ENCODE results near the gene FBXL3. TPM values are rescaled to one million over a fixed set of nuclear protein-coding genes. Genes with fewer than 3 reads are reported as not detected.
A peak's percentile ranks its signal among the peaks of the same experiment; 100 is the strongest.

The FBXL3 gene
- total and polyA plus RNA-seq, 2 donors (not counting 1 experiment from before 2014, with no cell fraction given), result 20.5 to 78.0 TPM

- Histone ChIP-seq H3K27ac (ENCODE audit: low read length in 2 of 2) (peak overlapping the region in 1 of 2 donors; percentile 28), H4K20me1 (ENCODE audit: control insufficient read depth, insufficient read depth, low read length, poor library complexity, severe bottlenecking) (peaks cover 73% of the 10 kb centered on the region), H2AFZ (ENCODE audit: insufficient read depth, low read depth, low read length, poor library complexity, severe bottlenecking) (no peak overlapping the region), H3K4me2 (replicated peaks; ENCODE audit: low read depth, low read length, poor library complexity, severe bottlenecking) (peak overlapping the region; percentile 9), H3K36me3 (replicated peaks in 1 of 2; ENCODE audit: control extremely low read depth in 1 of 2, control insufficient read depth in 1 of 2, extremely low read depth in 1 of 2, insufficient read depth in 2 of 2, low read length in 1 of 2) (peaks cover 2 to 47% of the 10 kb centered on the region in 2 experiments), H3K9ac (ENCODE audit: low read length) (no peak overlapping the region), H3K4me1 (ENCODE audit: control insufficient read depth in 2 of 2, insufficient read depth in 2 of 2, low read length in 2 of 2) (peaks cover 21 to 45% of the 10 kb centered on the region in 2 donors), H3K4me3 (ENCODE audit: control extremely low read depth in 1 of 5, extremely low read depth in 1 of 5, insufficient read depth in 1 of 5, low read depth in 2 of 5, low read length in 4 of 5) (no peak overlapping the region), H3K79me2 (ENCODE audit: control insufficient read depth, insufficient read depth, low read length) (peaks cover 93% of the 10 kb centered on the region), H3K27me3 (replicated peaks in 1 of 4; ENCODE audit: control extremely low read depth in 1 of 4, control insufficient read depth in 3 of 4, insufficient read depth in 4 of 4, low read length in 3 of 4) (no peaks in the 10 kb centered on the region), H3K9me3 (ENCODE audit: control extremely low read depth in 1 of 3, control insufficient read depth in 2 of 3, insufficient read depth in 1 of 3, low read length in 2 of 3) (no peaks in the 10 kb centered on the region)
- ATAC-seq (ENCODE audit: low read depth), result no peak
- H3K4me3 Mint-ChIP-seq, result no peak overlapping the region
- no peaks in the 10 kb centered on the region for H3K27me3 Mint-ChIP-seq
- CTCF ChIA-PET, result interaction anchor here (0.6 to 1.7 kb wide), 2 partner anchors 28 to 655 kb away, joined by 4 to 5 read pairs; partner anchors contain the start of gene CLN5
- POLR2A ChIA-PET, result no interaction called here
- TF ChIP-seq CTCF (IDR thresholded peaks at IDR 0.05) (no peak), EZH2 (IDR thresholded peaks at IDR 0.05; ENCODE audit: borderline replicate concordance, insufficient read depth, low read depth, low read length, poor library complexity, severe bottlenecking) (no peak)
- no peak overlapping the region for H3K27ac Mint-ChIP-seq
- DNase-seq, result no peak
- H3K4me1 Mint-ChIP-seq, result peaks cover 53% of the 10 kb centered on the region
- H3K9me3 Mint-ChIP-seq (ENCODE audit: insufficient read depth), result no peaks in the 10 kb centered on the region
- intact Hi-C loops (cut with micrococcal nuclease), result loop anchor here (5.0 kb wide), 1 partner anchor 43 kb away; no protein-coding TSS in a partner anchor
These were observed 7.2 kb downstream of the FBXL3 start for GRCh38 chr13:77019756-77020155.

- Histone ChIP-seq H3K27ac (ENCODE audit: low read length in 2 of 2) (no peak overlapping the region), H3K36me3 (replicated peaks in 1 of 2; ENCODE audit: control extremely low read depth in 1 of 2, control insufficient read depth in 1 of 2, extremely low read depth in 1 of 2, insufficient read depth in 2 of 2, low read length in 1 of 2) (peaks cover 2 to 64% of the 10 kb centered on the region in 2 experiments)
- peaks cover 40% of the 10 kb centered on the region for H3K4me1 Mint-ChIP-seq
These were observed 9.9 kb downstream of the FBXL3 start for GRCh38 chr13:77016888-77017623.

More at GRCh38 chr13:77016888-77017623, 9.9 kb downstream of the FBXL3 start:
- Histone ChIP-seq H3K9me3 (ENCODE audit: control extremely low read depth in 1 of 3, control insufficient read depth in 2 of 3, insufficient read depth in 1 of 3, low read length in 2 of 3) (no peaks in the 10 kb centered on the region), H3K4me3 (ENCODE audit: control extremely low read depth in 1 of 5, extremely low read depth in 1 of 5, insufficient read depth in 1 of 5, low read depth in 2 of 5, low read length in 4 of 5) (no peak overlapping the region), H3K4me2 (replicated peaks; ENCODE audit: low read depth, low read length, poor library complexity, severe bottlenecking) (no peak overlapping the region), H3K79me2 (ENCODE audit: control insufficient read depth, insufficient read depth, low read length) (peaks cover 92% of the 10 kb centered on the region), H3K9ac (ENCODE audit: low read length) (no peak overlapping the region), H3K27me3 (replicated peaks in 1 of 4; ENCODE audit: control extremely low read depth in 1 of 4, control insufficient read depth in 3 of 4, insufficient read depth in 4 of 4, low read length in 3 of 4) (no peaks in the 10 kb centered on the region), H2AFZ (ENCODE audit: insufficient read depth, low read depth, low read length, poor library complexity, severe bottlenecking) (no peak overlapping the region), H4K20me1 (ENCODE audit: control insufficient read depth, insufficient read depth, low read length, poor library complexity, severe bottlenecking) (peaks cover 65% of the 10 kb centered on the region), H3K4me1 (ENCODE audit: control insufficient read depth in 2 of 2, insufficient read depth in 2 of 2, low read length in 2 of 2) (peaks cover 6 to 20% of the 10 kb centered on the region in 2 donors)
- DNase-seq (no peak), ATAC-seq (ENCODE audit: low read depth) (no peak)
- ChIA-PET CTCF (interaction anchor here (0.6 to 1.4 kb wide), 6 partner anchors 8 to 210 kb away, joined by 3 to 4 read pairs (median 4); no protein-coding TSS in a partner anchor), POLR2A (interaction anchor here (0.6 kb wide), 1 partner anchor 131 kb away, joined by 3 read pairs; no protein-coding TSS in a partner anchor)
- intact Hi-C loops (cut with micrococcal nuclease), result loop anchor here (5.0 kb wide), 1 partner anchor 45 kb away; no protein-coding TSS in a partner anchor
- Mint-ChIP-seq H3K9me3 (ENCODE audit: insufficient read depth) (no peaks in the 10 kb centered on the region), H3K27me3 (no peaks in the 10 kb centered on the region), H3K4me3 (no peak overlapping the region), H3K27ac (no peak overlapping the region)
- 100% methylated on average over 1 of the region's 6 CpGs for WGBS (ENCODE audit: insufficient coverage)
- TF ChIP-seq EZH2 (IDR thresholded peaks at IDR 0.05; ENCODE audit: borderline replicate concordance, insufficient read depth, low read depth, low read length, poor library complexity, severe bottlenecking) (no peak), CTCF (IDR thresholded peaks at IDR 0.05) (no peak)

All from B cell (primary cell).